Stomach smooth muscle (tissue), 2 donors: ENCODE data around the gene DRD4.
"Not testable (repeated sequence)": the region's sequence is repeated elsewhere in the genome, so short reads cannot be mapped to it uniquely, and the experiment has no call there.

ENCODE experiments used
- H3K27ac ChIP-seq: one replicate; pipeline ENCODE4 v1.7.0; 2013; ENCODE audit warnings: mild to moderate bottlenecking, low read length, inconsistent platforms
- H3K27me3 ChIP-seq, 2 donors: one replicate each; pipeline ENCODE4 v1.7.0; 2013; ENCODE audit warnings: low read length in 2 of 2; ENCODE audit not compliant: insufficient read depth in 2 of 2, control insufficient read depth in 1 of 2
- H3K36me3 ChIP-seq, 2 donors: one replicate each; pipeline ENCODE4 v1.7.0; 2013; ENCODE audit warnings: low read length in 2 of 2; ENCODE audit not compliant: control insufficient read depth in 2 of 2, insufficient read depth in 2 of 2
- H3K4me1 ChIP-seq: one replicate; pipeline ENCODE4 v1.7.0; 2013; ENCODE audit warnings: low read length; ENCODE audit not compliant: control insufficient read depth, insufficient read depth
- H3K4me3 ChIP-seq, 2 donors: one replicate each; pipeline ENCODE4 v1.7.0; 2013; ENCODE audit warnings: low read length in 2 of 2
- H3K9ac ChIP-seq, 2 donors: one replicate each; pipeline ENCODE4 v1.7.0; 2013; ENCODE audit warnings: low read length in 2 of 2, mild to moderate bottlenecking in 1 of 2
- H3K9me3 ChIP-seq, 2 donors: one replicate each; pipeline ENCODE4 v1.7.0; 2013; ENCODE audit warnings: low read length in 2 of 2; ENCODE audit not compliant: control insufficient read depth in 2 of 2
- donor health status: healthy.
- donor health status: Pancreatic carcinoma.

The DRD4 gene

GRCh38 chr11:686451-687243, 49.6 kb downstream of the DRD4 start:
- Histone ChIP-seq H3K27ac (no peak overlapping the region), H3K9ac (no peak overlapping the region), H3K27me3 (no peaks in the 10 kb centered on the region), H3K4me1 (no peaks in the 10 kb centered on the region), H3K9me3 (no peaks in the 10 kb centered on the region), H3K36me3 (peaks cover 24 to 49% of the 10 kb centered on the region in 2 donors), H3K4me3 (no peak overlapping the region)

- Histone ChIP-seq H3K4me1 (no peaks in the 10 kb centered on the region), H3K4me3 (no peak overlapping the region), H3K27ac (no peak overlapping the region), H3K9me3 (no peaks in the 10 kb centered on the region), H3K9ac (no peak overlapping the region), H3K27me3 (no peaks in the 10 kb centered on the region), H3K36me3 (peaks cover 24 to 42% of the 10 kb centered on the region in 2 donors)
Measured at GRCh38 chr11:687751-688150, 50.7 kb downstream of the DRD4 start.

GRCh38 chr11:688681-689080, 51.6 kb downstream of the DRD4 start:
- Histone ChIP-seq H3K36me3 (peaks cover 21 to 34% of the 10 kb centered on the region in 2 donors), H3K4me1 (peaks cover 6% of the 10 kb centered on the region), H3K27me3 (no peaks in the 10 kb centered on the region), H3K27ac (no peak overlapping the region), H3K9me3 (no peaks in the 10 kb centered on the region), H3K4me3 (no peak overlapping the region), H3K9ac (no peak overlapping the region)

DNA sequence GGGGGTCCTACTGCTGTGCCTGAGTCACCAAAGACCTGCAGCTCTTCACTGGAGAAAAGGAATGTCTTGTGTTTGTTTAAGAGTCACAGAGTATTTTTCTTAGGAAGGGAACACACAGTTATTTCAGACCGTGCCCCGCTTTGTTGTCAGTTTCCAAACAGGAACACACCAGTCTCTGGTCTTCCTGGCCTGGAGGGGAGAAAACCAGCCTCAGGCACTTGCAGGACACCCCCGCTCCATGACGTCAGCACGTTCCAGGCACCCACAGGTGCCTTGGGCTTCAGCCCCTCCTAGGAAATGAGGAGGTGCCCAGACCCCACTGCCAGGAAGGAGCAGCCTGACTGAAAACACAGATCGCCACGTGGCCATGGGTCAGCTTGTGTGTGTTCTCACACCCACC, 52.6 kb downstream of the DRD4 start:
- peaks cover 16 to 29% of the 10 kb centered on the region in 2 donors for H3K36me3 ChIP-seq
- no peak overlapping the region for H3K4me3 ChIP-seq
- no peak overlapping the region for H3K27ac ChIP-seq
- peaks cover 15% of the 10 kb centered on the region for H3K4me1 ChIP-seq
- no peaks in the 10 kb centered on the region for H3K9me3 ChIP-seq
- H3K9ac ChIP-seq, result no peak overlapping the region
- no peaks in the 10 kb centered on the region for H3K27me3 ChIP-seq

GRCh38 chr11:690244-690643, 53.2 kb downstream of the DRD4 start:
- not testable (repeated sequence) for H3K9ac ChIP-seq, H3K4me3 ChIP-seq, H3K27me3 ChIP-seq, H3K9me3 ChIP-seq, H3K27ac ChIP-seq
- Histone ChIP-seq H3K4me1 (peaks cover 16% of the 10 kb centered on the region), H3K36me3 (peaks cover 15 to 28% of the 10 kb centered on the region in 2 donors)
